ENCODE results near the gene FEV. TPM values are rescaled to one million over a fixed set of nuclear protein-coding genes. Genes with fewer than 3 reads are reported as not detected.

The FEV gene
- total and polyA plus RNA-seq, 2 donors (not counting 3 experiments of a cell fraction or from before 2014, with no cell fraction given): not detected

DNA sequence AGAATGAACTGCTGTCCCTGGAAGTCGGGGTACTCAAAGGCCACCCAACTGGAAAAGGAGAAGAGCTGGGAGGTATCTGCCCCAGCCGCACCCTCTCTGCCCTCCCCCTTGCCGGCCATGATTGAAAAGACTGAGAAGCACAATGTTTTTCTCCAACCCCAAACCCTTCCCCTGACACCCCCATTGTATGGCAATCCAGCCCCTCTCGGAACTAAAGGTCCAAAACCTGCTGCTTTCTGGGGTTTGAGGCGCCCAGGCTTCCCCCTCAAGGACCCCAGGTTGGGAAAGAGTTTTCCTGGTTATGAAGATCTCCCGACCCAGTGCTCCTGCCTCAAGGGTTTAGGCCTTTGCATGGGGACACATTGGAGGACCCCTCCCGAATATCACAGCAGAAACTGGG is 7.2 kb upstream of the FEV start:
- Histone ChIP-seq H3K79me2 (ENCODE audit: control insufficient read depth, insufficient read depth, low read length) (no peaks in the 10 kb centered on the region), H3K9me3 (replicated peaks; ENCODE audit: control insufficient read depth, insufficient read depth, low read length) (no peaks in the 10 kb centered on the region), H3K27me3 (ENCODE audit: control insufficient read depth in 2 of 2, insufficient read depth in 2 of 2, low read length in 2 of 2) (peaks cover 83 to 90% of the 10 kb centered on the region in 2 experiments), H3K9ac (replicated peaks; ENCODE audit: extremely low read depth, insufficient read depth, low read length) (no peak overlapping the region), H4K20me1 (replicated peaks; ENCODE audit: control insufficient read depth, extremely low read depth, insufficient read depth, low read length) (no peaks in the 10 kb centered on the region), H3K4me3 (replicated peaks in 1 of 3; ENCODE audit: insufficient read depth in 1 of 3, low read depth in 1 of 3, low read length in 3 of 3) (no peak overlapping the region), H3K36me3 (ENCODE audit: control insufficient read depth in 2 of 2, extremely low read depth in 1 of 2, insufficient read depth in 2 of 2, low read length in 2 of 2) (no peaks in the 10 kb centered on the region), H3K9me1 (replicated peaks; ENCODE audit: control insufficient read depth, extremely low read depth, insufficient read depth, low read length) (no peaks in the 10 kb centered on the region), H3K4me1 (ENCODE audit: control insufficient read depth, extremely low read depth, insufficient read depth, low read length) (peaks cover 5% of the 10 kb centered on the region), H3K4me2 (ENCODE audit: insufficient read depth, low read length) (no peak overlapping the region), H3K27ac (ENCODE audit: insufficient read depth, low read depth, low read length) (no peak overlapping the region), H2AFZ (ENCODE audit: low read depth, low read length) (no peak overlapping the region)
- dilution Hi-C loops (cut with MboI; ENCODE audit: extremely low pct_ligation_motif_present, low sequenced_read_pairs): no loop called here
- no peak for FAIRE-seq
- TF ChIP-seq, protein P1, sequence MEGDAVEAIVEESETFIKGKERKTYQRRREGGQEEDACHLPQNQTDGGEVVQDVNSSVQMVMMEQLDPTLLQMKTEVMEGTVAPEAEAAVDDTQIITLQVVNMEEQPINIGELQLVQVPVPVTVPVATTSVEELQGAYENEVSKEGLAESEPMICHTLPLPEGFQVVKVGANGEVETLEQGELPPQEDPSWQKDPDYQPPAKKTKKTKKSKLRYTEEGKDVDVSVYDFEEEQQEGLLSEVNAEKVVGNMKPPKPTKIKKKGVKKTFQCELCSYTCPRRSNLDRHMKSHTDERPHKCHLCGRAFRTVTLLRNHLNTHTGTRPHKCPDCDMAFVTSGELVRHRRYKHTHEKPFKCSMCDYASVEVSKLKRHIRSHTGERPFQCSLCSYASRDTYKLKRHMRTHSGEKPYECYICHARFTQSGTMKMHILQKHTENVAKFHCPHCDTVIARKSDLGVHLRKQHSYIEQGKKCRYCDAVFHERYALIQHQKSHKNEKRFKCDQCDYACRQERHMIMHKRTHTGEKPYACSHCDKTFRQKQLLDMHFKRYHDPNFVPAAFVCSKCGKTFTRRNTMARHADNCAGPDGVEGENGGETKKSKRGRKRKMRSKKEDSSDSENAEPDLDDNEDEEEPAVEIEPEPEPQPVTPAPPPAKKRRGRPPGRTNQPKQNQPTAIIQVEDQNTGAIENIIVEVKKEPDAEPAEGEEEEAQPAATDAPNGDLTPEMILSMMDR (IDR thresholded peaks at IDR 0.05; ENCODE audit: extremely low read depth in 1 of 2, insufficient read depth in 1 of 2, low read depth in 1 of 2, low read length in 2 of 2): no peak
- TF ChIP-seq, protein P2, sequence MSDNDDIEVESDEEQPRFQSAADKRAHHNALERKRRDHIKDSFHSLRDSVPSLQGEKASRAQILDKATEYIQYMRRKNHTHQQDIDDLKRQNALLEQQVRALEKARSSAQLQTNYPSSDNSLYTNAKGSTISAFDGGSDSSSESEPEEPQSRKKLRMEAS (IDR thresholded peaks at IDR 0.05; ENCODE audit: insufficient read depth, insufficient read length): no peak
- TF ChIP-seq FOS (IDR thresholded peaks at IDR 0.05; ENCODE audit: borderline replicate concordance, insufficient read depth, low read length) (no peak), POLR2AphosphoS5 (IDR thresholded peaks at IDR 0.05; ENCODE audit: insufficient read depth, low read depth, low read length) (no peak), JUN (IDR thresholded peaks at IDR 0.05; ENCODE audit: borderline replicate concordance, insufficient read depth, insufficient read length, low read depth) (no peak), GATA2 (IDR thresholded peaks at IDR 0.05; ENCODE audit: insufficient read depth, insufficient read length, low read depth, low read length) (no peak), POLR2A (IDR thresholded peaks at IDR 0.05; ENCODE audit: low read depth, low read length) (no peak), EZH2 (IDR thresholded peaks at IDR 0.05; ENCODE audit: borderline replicate concordance, low read depth, low read length, severe bottlenecking) (no peak), MYC (IDR thresholded peaks at IDR 0.05; ENCODE audit: low read depth, low read length) (no peak)
- ChIA-PET POLR2A (no interaction called here), CTCF (interaction anchor here (1.0 to 10.4 kb wide), 3 partner anchors 10 to 163 kb away, joined by 4 to 164 read pairs (median 4); partner anchors contain the start of gene FEV)
- intact Hi-C loops (cut with micrococcal nuclease): no loop called here
- DNase-seq (ENCODE audit: low read depth, low spot score): no peak
- BruUV-seq (replicated peaks): no TSS peak
